HCT116 (cell line): ENCODE data around the gene RRAGC.

Experiments
- CEBPB ChIP-seq: IDR thresholded peaks from 2 replicates; pipeline ENCODE4 v1.6.1; 2012; ENCODE audit warnings: low read depth
- EZH2 ChIP-seq: fragments of 200-600 bp; sonication (generic); IDR thresholded peaks from 2 replicates; pipeline ENCODE4 v1.6.1; 2017; ENCODE audit warnings: antibody characterized with exemption, mixed run types
- TF ChIP-seq, protein P1 (sequence below), 3 experiments: fragments of 200-600 bp in 1 of 3; sonication (generic) in 1 of 3; IDR thresholded peaks in 2 of 3; conservative IDR thresholded peaks in 1 of 3; 2 replicates each; pipeline ENCODE4 v1.5.1; 2012 to 2017; ENCODE audit warnings: low read depth in 2 of 3, low read length in 2 of 3, antibody characterized with exemption in 1 of 3, borderline replicate concordance in 1 of 3, control low read depth in 1 of 3, mild to moderate bottlenecking in 1 of 3, mixed read lengths in 1 of 3, mixed run types in 1 of 3, moderate library complexity in 1 of 3; ENCODE audit not compliant: insufficient read depth in 1 of 3

- TF ChIP-seq, protein P1, sequence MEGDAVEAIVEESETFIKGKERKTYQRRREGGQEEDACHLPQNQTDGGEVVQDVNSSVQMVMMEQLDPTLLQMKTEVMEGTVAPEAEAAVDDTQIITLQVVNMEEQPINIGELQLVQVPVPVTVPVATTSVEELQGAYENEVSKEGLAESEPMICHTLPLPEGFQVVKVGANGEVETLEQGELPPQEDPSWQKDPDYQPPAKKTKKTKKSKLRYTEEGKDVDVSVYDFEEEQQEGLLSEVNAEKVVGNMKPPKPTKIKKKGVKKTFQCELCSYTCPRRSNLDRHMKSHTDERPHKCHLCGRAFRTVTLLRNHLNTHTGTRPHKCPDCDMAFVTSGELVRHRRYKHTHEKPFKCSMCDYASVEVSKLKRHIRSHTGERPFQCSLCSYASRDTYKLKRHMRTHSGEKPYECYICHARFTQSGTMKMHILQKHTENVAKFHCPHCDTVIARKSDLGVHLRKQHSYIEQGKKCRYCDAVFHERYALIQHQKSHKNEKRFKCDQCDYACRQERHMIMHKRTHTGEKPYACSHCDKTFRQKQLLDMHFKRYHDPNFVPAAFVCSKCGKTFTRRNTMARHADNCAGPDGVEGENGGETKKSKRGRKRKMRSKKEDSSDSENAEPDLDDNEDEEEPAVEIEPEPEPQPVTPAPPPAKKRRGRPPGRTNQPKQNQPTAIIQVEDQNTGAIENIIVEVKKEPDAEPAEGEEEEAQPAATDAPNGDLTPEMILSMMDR (IDR thresholded peaks at IDR 0.05 in 2 of 3, conservative IDR thresholded peaks at IDR 0.05 in 1 of 3; ENCODE audit: borderline replicate concordance in 1 of 3, insufficient read depth in 1 of 3, low read depth in 2 of 3, low read length in 2 of 3), result no peak
- TF ChIP-seq EZH2 (no peak), CEBPB (no peak)
These were observed 30.0 kb upstream of the RRAGC start for GRCh38 chr1:38889589-38889988.
